ENCODE measurements around the gene MPO.

The MPO gene

DNA sequence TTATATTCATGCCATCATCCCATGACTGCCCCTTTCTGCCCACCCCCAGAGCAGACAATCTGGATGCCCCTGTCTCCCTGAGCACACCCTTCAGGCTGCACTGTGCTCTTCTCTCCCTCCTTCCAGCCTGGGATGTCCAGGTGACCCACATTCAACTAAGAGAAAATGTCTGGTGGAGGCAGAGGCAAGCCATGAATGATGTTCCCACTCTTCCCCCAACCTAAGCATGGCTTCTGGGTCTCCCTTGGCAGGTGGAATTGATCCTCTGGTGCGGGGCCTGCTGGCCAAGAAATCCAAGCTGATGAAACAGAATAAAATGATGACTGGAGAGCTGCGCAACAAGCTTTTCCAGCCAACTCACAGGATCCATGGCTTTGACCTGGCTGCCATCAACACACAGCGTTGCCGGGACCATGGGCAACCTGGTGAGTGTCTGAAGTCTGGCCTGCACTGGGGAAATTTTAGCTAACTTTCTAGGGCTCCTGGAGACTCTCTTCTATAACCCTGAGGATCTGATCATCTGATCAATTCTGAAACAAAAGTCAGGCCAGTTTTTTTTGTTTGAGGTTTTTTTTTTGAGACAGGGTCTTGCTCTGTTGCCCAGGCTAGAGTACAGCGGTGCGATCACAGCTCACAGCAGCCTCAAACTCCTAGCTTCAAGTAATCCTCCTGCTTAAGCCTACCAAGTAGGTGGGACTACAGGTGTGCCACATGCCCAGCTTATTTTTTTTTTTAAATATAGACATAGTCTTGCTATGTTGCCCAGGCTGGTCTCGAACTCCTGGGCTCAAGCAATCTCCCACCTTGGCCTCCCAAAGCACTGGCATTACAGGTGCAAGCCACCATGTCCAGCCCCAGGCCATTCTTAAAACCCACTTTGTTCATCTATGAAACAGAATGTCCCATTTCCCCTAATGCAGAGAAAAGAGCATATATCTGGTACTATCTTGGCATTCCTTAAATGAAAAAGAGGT is 14.5 kb downstream of the MPO start:
- no peak for DNase-seq (ENCODE audit: low read depth)
- TF ChIP-seq, protein P1, sequence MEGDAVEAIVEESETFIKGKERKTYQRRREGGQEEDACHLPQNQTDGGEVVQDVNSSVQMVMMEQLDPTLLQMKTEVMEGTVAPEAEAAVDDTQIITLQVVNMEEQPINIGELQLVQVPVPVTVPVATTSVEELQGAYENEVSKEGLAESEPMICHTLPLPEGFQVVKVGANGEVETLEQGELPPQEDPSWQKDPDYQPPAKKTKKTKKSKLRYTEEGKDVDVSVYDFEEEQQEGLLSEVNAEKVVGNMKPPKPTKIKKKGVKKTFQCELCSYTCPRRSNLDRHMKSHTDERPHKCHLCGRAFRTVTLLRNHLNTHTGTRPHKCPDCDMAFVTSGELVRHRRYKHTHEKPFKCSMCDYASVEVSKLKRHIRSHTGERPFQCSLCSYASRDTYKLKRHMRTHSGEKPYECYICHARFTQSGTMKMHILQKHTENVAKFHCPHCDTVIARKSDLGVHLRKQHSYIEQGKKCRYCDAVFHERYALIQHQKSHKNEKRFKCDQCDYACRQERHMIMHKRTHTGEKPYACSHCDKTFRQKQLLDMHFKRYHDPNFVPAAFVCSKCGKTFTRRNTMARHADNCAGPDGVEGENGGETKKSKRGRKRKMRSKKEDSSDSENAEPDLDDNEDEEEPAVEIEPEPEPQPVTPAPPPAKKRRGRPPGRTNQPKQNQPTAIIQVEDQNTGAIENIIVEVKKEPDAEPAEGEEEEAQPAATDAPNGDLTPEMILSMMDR (conservative IDR thresholded peaks at IDR 0.05; ENCODE audit: low read depth, low read length) = no peak
- no peak overlapping the region for H3K4me3 ChIP-seq (ENCODE audit: low read length)

DNA sequence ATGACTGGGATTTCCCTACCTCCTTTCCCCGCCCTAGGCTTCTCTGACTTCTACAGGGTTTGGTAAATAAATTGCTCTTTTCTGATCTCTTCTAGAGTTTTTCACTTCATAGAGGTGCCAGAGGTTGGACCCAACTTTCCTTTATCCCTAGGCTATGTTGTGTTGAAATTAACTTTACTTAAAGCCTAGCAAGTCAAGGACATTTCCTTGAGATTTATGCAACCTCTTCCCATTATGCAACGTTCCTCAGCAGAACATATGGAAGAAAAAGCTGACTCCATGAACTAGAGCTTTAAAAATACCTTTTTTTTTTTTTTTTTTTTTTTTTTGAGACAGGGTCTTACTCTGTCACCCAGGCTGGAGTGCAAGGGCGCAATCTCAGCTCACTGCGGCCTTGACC is 15.5 kb downstream of the MPO start:
- TF ChIP-seq, protein P1 (conservative IDR thresholded peaks at IDR 0.05; ENCODE audit: low read depth, low read length) = no peak
- no peak overlapping the region for H3K4me3 ChIP-seq (ENCODE audit: low read length)
- DNase-seq (ENCODE audit: low read depth) = no peak

DNA sequence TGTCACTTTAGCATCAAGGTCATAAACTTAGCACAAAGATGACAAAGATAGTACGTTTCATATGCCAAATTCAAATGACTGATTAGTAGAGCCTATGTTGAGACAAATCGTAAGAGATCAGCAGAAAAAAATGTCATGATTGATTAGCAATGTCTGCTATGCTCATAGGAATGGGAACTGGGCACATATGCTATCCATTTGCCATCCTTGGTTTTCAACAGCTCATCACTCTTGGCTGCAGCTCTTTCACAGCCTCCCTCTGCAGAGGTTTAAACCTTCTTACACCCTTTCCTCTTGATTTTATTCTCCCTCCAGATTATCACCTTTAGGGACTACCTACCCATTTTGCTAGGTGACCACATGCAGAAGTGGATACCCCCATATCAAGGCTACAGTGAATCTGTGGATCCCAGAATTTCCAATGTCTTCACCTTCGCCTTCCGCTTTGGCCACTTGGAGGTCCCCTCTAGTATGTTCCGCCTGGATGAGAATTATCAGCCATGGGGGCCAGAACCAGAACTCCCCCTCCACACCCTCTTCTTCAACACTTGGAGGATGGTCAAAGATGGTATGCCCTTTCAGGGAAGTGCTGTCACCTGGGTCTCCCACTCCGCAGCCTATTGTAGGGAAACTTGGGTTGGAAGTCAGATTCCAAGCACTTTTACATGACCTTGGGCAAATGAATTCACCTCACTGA is 16.2 kb downstream of the MPO start:
- TF ChIP-seq, protein P1 (conservative IDR thresholded peaks at IDR 0.05; ENCODE audit: low read depth, low read length) = no peak
- DNase-seq (ENCODE audit: low read depth) = no peak
- H3K4me3 ChIP-seq (ENCODE audit: low read length) = no peak overlapping the region

DNA sequence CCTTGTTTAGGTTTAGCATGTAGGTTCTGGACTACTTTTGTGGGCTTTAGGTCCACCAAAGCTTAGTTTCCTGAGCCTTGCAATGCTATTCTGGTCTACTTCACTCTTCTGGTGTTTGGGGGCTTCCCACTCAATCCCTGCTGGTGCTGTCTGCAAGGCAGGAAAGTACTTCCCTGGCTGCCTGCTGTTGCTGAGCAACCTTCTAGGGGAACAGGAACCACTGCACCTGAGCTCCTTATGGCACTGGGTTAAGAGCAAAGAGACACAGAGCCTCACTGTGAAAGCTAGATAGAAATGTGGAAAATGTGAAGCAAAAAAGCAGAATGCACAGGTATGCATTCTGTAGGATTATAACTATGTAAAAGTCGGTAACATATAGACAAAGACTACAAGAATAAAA is 17.0 kb downstream of the MPO start:
- DNase-seq (ENCODE audit: low read depth) = no peak
- no peak overlapping the region for H3K4me3 ChIP-seq (ENCODE audit: low read length)
- TF ChIP-seq, protein P1 (conservative IDR thresholded peaks at IDR 0.05; ENCODE audit: low read depth, low read length) = no peak

DNA sequence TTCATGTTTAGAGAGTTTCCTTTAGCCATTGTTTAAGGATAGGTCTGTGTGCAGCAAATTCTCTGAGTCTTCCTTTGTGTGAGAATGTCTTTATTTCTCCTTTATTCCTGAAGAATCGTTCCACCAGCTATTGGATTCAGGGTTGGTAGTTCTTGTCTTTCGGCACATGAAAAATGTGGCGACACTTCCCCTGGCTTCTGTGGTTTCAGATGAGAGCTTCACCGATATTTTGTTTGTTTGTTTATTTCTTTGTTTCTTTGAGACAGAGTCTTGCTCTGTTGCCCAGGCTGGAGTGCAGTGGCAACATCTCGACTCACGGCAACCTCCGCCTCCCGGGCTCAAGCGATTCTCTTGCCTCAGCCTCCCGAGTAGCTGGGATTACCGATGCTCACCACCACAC is 18.6 kb downstream of the MPO start:
- no peak for DNase-seq (ENCODE audit: low read depth)
- no peak overlapping the region for H3K4me3 ChIP-seq (ENCODE audit: low read length)
- TF ChIP-seq, protein P1 (conservative IDR thresholded peaks at IDR 0.05; ENCODE audit: low read depth, low read length) = no peak

DNA sequence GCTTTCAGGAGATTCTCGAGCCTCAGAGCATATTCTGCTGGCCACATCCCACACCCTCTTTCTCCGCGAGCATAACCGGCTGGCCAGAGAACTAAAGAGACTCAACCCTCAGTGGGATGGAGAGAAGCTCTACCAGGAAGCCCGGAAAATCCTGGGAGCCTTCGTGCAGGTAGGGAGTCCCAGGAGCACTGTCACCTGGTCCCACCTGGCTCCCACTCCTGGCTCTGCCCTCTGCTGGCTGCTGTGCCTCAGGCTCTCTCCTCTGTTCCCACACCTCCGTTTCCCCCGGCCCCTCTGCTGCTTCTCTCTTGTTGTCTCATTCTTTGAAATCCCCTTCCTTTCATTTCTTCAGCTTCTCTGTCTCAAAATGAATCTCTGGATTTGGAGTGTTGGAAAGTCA is 25.9 kb downstream of the MPO start:
- no peak overlapping the region for H3K4me3 ChIP-seq (ENCODE audit: low read length)
- no peak for DNase-seq (ENCODE audit: low read depth)
- TF ChIP-seq, protein P1 (conservative IDR thresholded peaks at IDR 0.05; ENCODE audit: low read depth, low read length) = peak; percentile 18
